Fibroblast of lung (primary cell): Measurements from ENCODE around the gene C11orf97. TPM values are rescaled to one million over a fixed set of nuclear protein-coding genes. Genes with fewer than 3 reads are reported as not detected.

Experiments used
- DNase-seq, 2 donors: peaks; one replicate each; pipeline versions ENCODE4 v3.0.0 to v3.0.0-alpha.2; 2010; ENCODE audit warnings: low read depth in 2 of 2
- H2AFZ ChIP-seq: 2 replicates; pipeline ENCODE4 v1.5.1; 2012; ENCODE audit warnings: low read length, control low read depth, inconsistent platforms
- H3K27ac ChIP-seq: 2 replicates; pipeline ENCODE4 v1.5.1; 2011; ENCODE audit warnings: low read length, control low read depth; ENCODE audit not compliant: insufficient read depth
- H3K27me3 ChIP-seq: 2 replicates; pipeline ENCODE4 v1.5.1; 2011; ENCODE audit warnings: mild to moderate bottlenecking, low read length; ENCODE audit not compliant: control insufficient read depth, insufficient read depth
- H3K36me3 ChIP-seq: 2 replicates; pipeline ENCODE4 v1.5.1; 2011; ENCODE audit warnings: low read length; ENCODE audit not compliant: control insufficient read depth, insufficient read depth
- H3K4me1 ChIP-seq: 2 replicates; pipeline ENCODE4 v1.5.1; 2011; ENCODE audit warnings: low read length; ENCODE audit not compliant: control insufficient read depth, insufficient read depth; ENCODE audit errors: extremely low read depth
- H3K4me2 ChIP-seq: 2 replicates; pipeline ENCODE4 v1.5.1; 2011; ENCODE audit warnings: low read length, control low read depth; ENCODE audit not compliant: insufficient read depth; ENCODE audit errors: extremely low read depth
- H3K4me3 ChIP-seq, 4 experiments: fragments of 200-600 bp in 1 of 4; sonication (generic) in 1 of 4; replicated peaks in 1 of 4; 2 replicates each; pipeline ENCODE4 v1.5.1; 2011 to 2016; ENCODE audit warnings: low read length in 4 of 4, low read depth in 3 of 4, mild to moderate bottlenecking in 3 of 4, control low read depth in 2 of 4, inconsistent platforms in 1 of 4, mixed read lengths in 1 of 4; ENCODE audit not compliant: insufficient read depth in 1 of 4; ENCODE audit errors: control extremely low read depth in 1 of 4
- H3K79me2 ChIP-seq: 2 replicates; pipeline ENCODE4 v1.5.1; 2012; ENCODE audit warnings: mild to moderate bottlenecking, low read length, inconsistent platforms; ENCODE audit not compliant: control insufficient read depth, insufficient read depth
- H3K9ac ChIP-seq: 2 replicates; pipeline ENCODE4 v1.5.1; 2011; ENCODE audit warnings: mild to moderate bottlenecking, low read length, control low read depth; ENCODE audit not compliant: insufficient read depth
- H3K9me3 ChIP-seq: 2 replicates; pipeline ENCODE4 v1.5.1; 2012; ENCODE audit warnings: low read depth, low read length; ENCODE audit not compliant: control insufficient read depth, insufficient read depth
- H4K20me1 ChIP-seq: 2 replicates; pipeline ENCODE4 v1.5.1; 2011; ENCODE audit warnings: low read length; ENCODE audit not compliant: control insufficient read depth, insufficient read depth; ENCODE audit errors: extremely low read depth
- EZH2 ChIP-seq: IDR thresholded peaks from 2 replicates; pipeline ENCODE4 v1.5.1; 2012; ENCODE audit warnings: low read length, control low read depth, mild to moderate bottlenecking; ENCODE audit errors: missing control alignments
- polyA plus RNA-seq, 2 donors: library from polyadenylated mRNA; depleted of rRNA in 1 of 2; stranded (reverse) in 1 of 2; unstranded in 1 of 2; fragments of >200 nt; gene quantifications; 2 replicates each; pipeline ENCODE4 v1.2.1, GENCODE V29; 2011 to 2012; ENCODE audit warnings: missing spikeins in 1 of 2
- total RNA-seq: library from RNA; depleted of rRNA; stranded (reverse); fragments of >200 nt; gene quantifications from 2 replicates; pipeline ENCODE4 v1.2.1, GENCODE V29; 2014
- TF ChIP-seq, protein P1 (sequence below), 2 donors: IDR thresholded peaks in 1 of 2; conservative IDR thresholded peaks in 1 of 2; 1 replicate in 1 of 2; 2 replicates in 1 of 2; pipeline ENCODE4 v1.5.1; 2011 to 2012; ENCODE audit warnings: low read length in 2 of 2, control low read depth in 1 of 2, inconsistent platforms in 1 of 2, low read depth in 1 of 2, mild to moderate bottlenecking in 1 of 2

C11orf97 gene
- total and polyA plus RNA-seq, 2 donors (not counting 1 experiment from before 2014, with no cell fraction given): not detected

GRCh38 chr11:94526645-94527438, 14.6 kb downstream of the C11orf97 start:
- Histone ChIP-seq H3K4me1 (no peaks in the 10 kb centered on the region), H3K4me2 (no peak overlapping the region), H3K27ac (no peak overlapping the region), H2AFZ (no peak overlapping the region), H3K4me3 (no peak overlapping the region), H3K27me3 (no peaks in the 10 kb centered on the region), H3K9ac (no peak overlapping the region), H3K79me2 (no peaks in the 10 kb centered on the region), H3K36me3 (no peaks in the 10 kb centered on the region), H4K20me1 (no peaks in the 10 kb centered on the region), H3K9me3 (no peaks in the 10 kb centered on the region)
- no peak for DNase-seq
- TF ChIP-seq EZH2: no peak
- TF ChIP-seq, protein P1, sequence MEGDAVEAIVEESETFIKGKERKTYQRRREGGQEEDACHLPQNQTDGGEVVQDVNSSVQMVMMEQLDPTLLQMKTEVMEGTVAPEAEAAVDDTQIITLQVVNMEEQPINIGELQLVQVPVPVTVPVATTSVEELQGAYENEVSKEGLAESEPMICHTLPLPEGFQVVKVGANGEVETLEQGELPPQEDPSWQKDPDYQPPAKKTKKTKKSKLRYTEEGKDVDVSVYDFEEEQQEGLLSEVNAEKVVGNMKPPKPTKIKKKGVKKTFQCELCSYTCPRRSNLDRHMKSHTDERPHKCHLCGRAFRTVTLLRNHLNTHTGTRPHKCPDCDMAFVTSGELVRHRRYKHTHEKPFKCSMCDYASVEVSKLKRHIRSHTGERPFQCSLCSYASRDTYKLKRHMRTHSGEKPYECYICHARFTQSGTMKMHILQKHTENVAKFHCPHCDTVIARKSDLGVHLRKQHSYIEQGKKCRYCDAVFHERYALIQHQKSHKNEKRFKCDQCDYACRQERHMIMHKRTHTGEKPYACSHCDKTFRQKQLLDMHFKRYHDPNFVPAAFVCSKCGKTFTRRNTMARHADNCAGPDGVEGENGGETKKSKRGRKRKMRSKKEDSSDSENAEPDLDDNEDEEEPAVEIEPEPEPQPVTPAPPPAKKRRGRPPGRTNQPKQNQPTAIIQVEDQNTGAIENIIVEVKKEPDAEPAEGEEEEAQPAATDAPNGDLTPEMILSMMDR (conservative IDR thresholded peaks at IDR 0.05 in 1 of 2, IDR thresholded peaks at IDR 0.05 in 1 of 2; ENCODE audit: low read depth in 1 of 2, low read length in 2 of 2): no peak

DNA sequence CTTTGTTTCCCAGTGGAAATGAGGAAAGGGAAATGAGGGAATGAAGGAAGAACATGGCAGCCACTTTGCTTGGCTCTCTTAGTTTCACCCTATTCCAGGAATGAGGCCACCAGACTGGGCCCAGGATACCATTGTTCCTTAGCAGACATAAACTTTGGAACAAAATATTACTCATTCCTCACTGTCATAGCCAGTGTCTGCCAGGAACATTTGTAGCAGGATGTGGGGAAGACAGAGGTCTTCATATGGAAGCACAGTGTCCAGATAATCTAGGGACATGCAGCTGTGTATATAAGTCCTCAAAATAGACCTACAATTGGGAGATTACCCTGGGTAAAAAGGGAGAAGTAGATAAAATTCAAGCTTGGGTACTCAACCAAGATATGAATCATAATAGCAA, 16.3 kb downstream of the C11orf97 start:
- Histone ChIP-seq H3K36me3 (no peaks in the 10 kb centered on the region), H3K9me3 (no peaks in the 10 kb centered on the region), H3K9ac (no peak overlapping the region), H3K79me2 (no peaks in the 10 kb centered on the region), H3K27me3 (no peaks in the 10 kb centered on the region), H3K27ac (no peak overlapping the region), H4K20me1 (no peaks in the 10 kb centered on the region), H3K4me1 (no peaks in the 10 kb centered on the region), H3K4me3 (no peak overlapping the region), H2AFZ (no peak overlapping the region), H3K4me2 (no peak overlapping the region)
- DNase-seq: peak in 1 of 2 donors; percentile 29
- TF ChIP-seq, protein P1 (conservative IDR thresholded peaks at IDR 0.05 in 1 of 2, IDR thresholded peaks at IDR 0.05 in 1 of 2; ENCODE audit: low read depth in 1 of 2, low read length in 2 of 2): no peak
- TF ChIP-seq EZH2: no peak

GRCh38 chr11:94532211-94532610, 19.9 kb downstream of the C11orf97 start:
- Histone ChIP-seq H3K4me2 (no peak overlapping the region), H3K79me2 (no peaks in the 10 kb centered on the region), H4K20me1 (no peaks in the 10 kb centered on the region), H3K4me1 (no peaks in the 10 kb centered on the region), H3K9me3 (no peaks in the 10 kb centered on the region), H3K27ac (no peak overlapping the region), H3K9ac (no peak overlapping the region), H2AFZ (no peak overlapping the region), H3K4me3 (no peak overlapping the region), H3K27me3 (no peaks in the 10 kb centered on the region), H3K36me3 (no peaks in the 10 kb centered on the region)
- TF ChIP-seq, protein P1 (conservative IDR thresholded peaks at IDR 0.05 in 1 of 2, IDR thresholded peaks at IDR 0.05 in 1 of 2; ENCODE audit: low read depth in 1 of 2, low read length in 2 of 2): no peak
- no peak for TF ChIP-seq EZH2
- no peak for DNase-seq
